ENCODE data around the gene STX3. TPM values are rescaled to one million over a fixed set of nuclear protein-coding genes. Genes with fewer than 3 reads are reported as not detected.
"Not testable (repeated sequence)": the region's sequence is repeated elsewhere in the genome, so short reads cannot be mapped to it uniquely, and the experiment has no call there.

STX3 gene
- polyA plus RNA-seq, 2 donors = 8.9 to 10.6 TPM

DNA sequence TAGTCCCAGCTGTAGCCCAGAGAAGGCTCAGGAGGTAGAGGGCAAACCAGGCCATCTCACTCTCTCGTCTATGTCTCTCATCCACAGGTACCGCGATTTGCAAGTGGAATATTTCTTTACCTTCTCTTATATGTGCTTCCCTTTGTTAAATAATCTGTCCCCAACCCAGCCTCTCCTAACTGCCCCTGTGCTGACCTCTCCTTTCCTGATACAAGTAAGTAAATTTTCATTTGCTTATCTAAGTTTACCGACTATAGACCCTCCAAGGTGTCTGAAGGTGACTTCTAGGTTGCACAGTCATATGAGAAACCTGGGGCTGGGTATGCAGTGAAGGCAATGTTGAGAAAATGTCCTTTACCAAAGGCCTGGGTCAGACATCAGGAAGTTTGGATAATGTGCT, 90.2 kb downstream of the STX3 start, which contains the start of gene CBLIF:
TSS of gene CBLIF (minus strand) at position 101 of the 400 bp plus-strand sequence. CDS start at position 55, 46 bp downstream.
- 50 to 53% methylated on average over 4 of the region's 4 CpGs for WGBS, 2 donors
- Histone ChIP-seq H3K27ac (ENCODE audit: low read depth in 2 of 2, low read length in 1 of 2) (no peak within 1 kb of the TSS), H3K4me3 (ENCODE audit: low read depth in 1 of 2, low read length in 2 of 2) (no peak within 1 kb of the TSS)

DNA sequence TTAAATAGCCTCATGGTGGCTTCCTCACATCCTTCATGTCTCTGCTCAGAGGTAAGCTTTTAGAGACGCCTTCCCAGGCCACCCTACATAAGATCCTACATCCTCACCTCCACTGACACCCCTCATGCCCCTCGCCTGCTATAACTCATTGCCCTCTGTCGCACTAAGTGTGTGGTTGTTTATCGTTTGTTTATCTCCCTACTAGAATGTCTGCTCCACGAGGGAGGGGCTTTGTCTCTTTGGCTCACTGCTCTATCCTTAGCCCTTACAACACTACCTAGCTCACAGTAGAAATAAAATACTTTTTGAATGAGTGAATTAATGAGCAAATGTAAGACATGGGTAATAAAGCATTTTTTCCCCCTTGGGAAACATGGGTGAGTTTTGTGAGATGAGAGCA, 91.4 kb downstream of the STX3 start:
- peaks cover 0 to 2% of the 10 kb centered on the region in 2 donors for H3K4me1 ChIP-seq (ENCODE audit: control insufficient read depth in 2 of 2, insufficient read depth in 2 of 2, low read length in 1 of 2)
- WGBS, 2 donors = 63 to 72% methylated on average over 5 of the region's 5 CpGs
- H3K27ac ChIP-seq (ENCODE audit: low read depth in 2 of 2, low read length in 1 of 2) = no peak overlapping the region
- no peaks in the 10 kb centered on the region for H3K36me3 ChIP-seq (ENCODE audit: control insufficient read depth in 2 of 2, insufficient read depth in 2 of 2, low read length in 1 of 2)
- no peaks in the 10 kb centered on the region for H3K9me3 ChIP-seq (ENCODE audit: control insufficient read depth in 2 of 2, insufficient read depth in 1 of 2, low read depth in 1 of 2, low read length in 1 of 2)
- no peak overlapping the region for H3K4me3 ChIP-seq (ENCODE audit: low read depth in 1 of 2, low read length in 2 of 2)
- H3K27me3 ChIP-seq (ENCODE audit: control insufficient read depth in 1 of 2, insufficient read depth in 2 of 2, low read length in 2 of 2) = no peaks in the 10 kb centered on the region

More for the DNA sequence above, 90.2 kb downstream of the STX3 start, which contains the start of gene CBLIF:
- no peaks in the 10 kb centered on the region for H3K27me3 ChIP-seq (ENCODE audit: control insufficient read depth in 1 of 2, insufficient read depth in 2 of 2, low read length in 2 of 2)
- peaks cover 0 to 2% of the 10 kb centered on the region in 2 donors for H3K4me1 ChIP-seq (ENCODE audit: control insufficient read depth in 2 of 2, insufficient read depth in 2 of 2, low read length in 1 of 2)
- H3K36me3 ChIP-seq (ENCODE audit: control insufficient read depth in 2 of 2, insufficient read depth in 2 of 2, low read length in 1 of 2) = no peaks in the 10 kb centered on the region
- H3K9me3 ChIP-seq (ENCODE audit: control insufficient read depth in 2 of 2, insufficient read depth in 1 of 2, low read depth in 1 of 2, low read length in 1 of 2) = no peaks in the 10 kb centered on the region

DNA sequence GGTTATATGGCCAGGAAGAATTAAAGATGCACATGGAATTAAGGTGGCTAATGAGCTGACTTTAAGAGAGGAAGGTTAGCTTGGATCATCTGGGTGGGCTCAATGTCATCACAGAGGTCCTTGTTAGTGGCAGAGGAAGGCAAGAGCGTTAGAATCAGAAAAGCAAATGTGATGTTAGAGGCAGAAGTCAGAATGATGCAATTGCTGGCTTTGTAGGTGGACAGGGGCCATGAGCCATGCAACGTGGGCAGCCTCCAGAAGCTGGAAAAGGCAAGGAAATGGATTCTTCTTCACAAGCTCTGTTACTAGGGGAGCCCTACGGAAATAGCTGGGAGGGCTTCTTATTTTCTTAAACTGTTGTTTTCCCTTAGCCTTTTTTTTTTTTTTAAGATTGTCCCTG, 92.5 kb downstream of the STX3 start:
- no peaks in the 10 kb centered on the region for H3K9me3 ChIP-seq (ENCODE audit: control insufficient read depth in 2 of 2, insufficient read depth in 1 of 2, low read depth in 1 of 2, low read length in 1 of 2)
- H3K36me3 ChIP-seq (ENCODE audit: control insufficient read depth in 2 of 2, insufficient read depth in 2 of 2, low read length in 1 of 2) = no peaks in the 10 kb centered on the region
- WGBS, 2 donors = 83 to 86% methylated on average over 3 of the region's 3 CpGs
- H3K27ac ChIP-seq (ENCODE audit: low read depth in 2 of 2, low read length in 1 of 2) = no peak overlapping the region
- peaks cover 0 to 2% of the 10 kb centered on the region in 2 donors for H3K4me1 ChIP-seq (ENCODE audit: control insufficient read depth in 2 of 2, insufficient read depth in 2 of 2, low read length in 1 of 2)
- no peaks in the 10 kb centered on the region for H3K27me3 ChIP-seq (ENCODE audit: control insufficient read depth in 1 of 2, insufficient read depth in 2 of 2, low read length in 2 of 2)
- H3K4me3 ChIP-seq (ENCODE audit: low read depth in 1 of 2, low read length in 2 of 2) = no peak overlapping the region

DNA sequence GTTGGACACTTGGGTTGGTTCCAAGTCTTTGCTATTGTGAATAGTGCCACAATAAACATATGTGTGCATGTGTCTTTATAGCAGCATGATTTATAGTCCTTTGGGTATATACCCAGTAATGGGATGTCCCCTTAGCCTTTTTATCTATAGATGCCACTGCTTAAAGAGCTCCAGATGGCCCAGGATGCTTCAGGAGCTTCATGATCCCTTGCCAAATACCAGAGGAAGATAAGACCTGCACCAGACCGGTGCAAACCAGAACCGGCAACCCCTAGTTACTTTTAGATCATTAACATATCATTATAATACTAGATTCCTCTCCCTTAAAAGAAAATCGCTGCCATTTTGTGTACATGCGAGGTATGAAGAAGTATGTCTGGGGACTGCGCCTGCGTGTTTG, 93.3 kb downstream of the STX3 start:
- H3K4me1 ChIP-seq (ENCODE audit: control insufficient read depth in 2 of 2, insufficient read depth in 2 of 2, low read length in 1 of 2); H3K36me3 ChIP-seq (ENCODE audit: control insufficient read depth in 2 of 2, insufficient read depth in 2 of 2, low read length in 1 of 2); H3K4me3 ChIP-seq (ENCODE audit: low read depth in 1 of 2, low read length in 2 of 2); H3K27me3 ChIP-seq (ENCODE audit: control insufficient read depth in 1 of 2, insufficient read depth in 2 of 2, low read length in 2 of 2); H3K9me3 ChIP-seq (ENCODE audit: control insufficient read depth in 2 of 2, insufficient read depth in 1 of 2, low read depth in 1 of 2, low read length in 1 of 2); H3K27ac ChIP-seq (ENCODE audit: low read depth in 2 of 2, low read length in 1 of 2): not testable (repeated sequence)
- 94 to 95% methylated on average over 6 of the region's 6 CpGs for WGBS, 2 donors

DNA sequence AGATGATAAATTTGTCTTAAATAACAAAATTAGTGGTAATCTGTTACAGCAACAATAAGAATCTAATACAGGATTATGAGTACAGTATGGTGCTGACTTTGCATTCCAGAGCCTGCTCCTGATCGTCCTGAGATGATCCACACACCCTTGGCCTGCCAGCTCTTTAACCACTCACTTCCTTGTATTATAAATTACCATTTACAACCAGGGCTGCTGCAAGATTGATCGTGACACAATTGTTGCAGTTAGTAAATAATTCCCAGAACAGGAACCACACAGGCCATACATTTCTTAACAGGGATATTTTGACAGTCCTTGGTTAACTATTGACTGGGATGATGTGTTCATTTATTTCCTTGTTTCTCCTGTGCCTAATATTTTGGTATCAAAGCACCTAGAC, 94.0 kb downstream of the STX3 start:
- Histone ChIP-seq H3K27me3 (ENCODE audit: control insufficient read depth in 1 of 2, insufficient read depth in 2 of 2, low read length in 2 of 2) (no peaks in the 10 kb centered on the region), H3K9me3 (ENCODE audit: control insufficient read depth in 2 of 2, insufficient read depth in 1 of 2, low read depth in 1 of 2, low read length in 1 of 2) (no peaks in the 10 kb centered on the region), H3K36me3 (ENCODE audit: control insufficient read depth in 2 of 2, insufficient read depth in 2 of 2, low read length in 1 of 2) (no peaks in the 10 kb centered on the region), H3K4me1 (ENCODE audit: control insufficient read depth in 2 of 2, insufficient read depth in 2 of 2, low read length in 1 of 2) (peaks cover 0 to 2% of the 10 kb centered on the region in 2 donors), H3K4me3 (ENCODE audit: low read depth in 1 of 2, low read length in 2 of 2) (no peak overlapping the region), H3K27ac (ENCODE audit: low read depth in 2 of 2, low read length in 1 of 2) (no peak overlapping the region)
- 15% methylated on average over 2 of the region's 2 CpGs for WGBS, 2 donors

DNA sequence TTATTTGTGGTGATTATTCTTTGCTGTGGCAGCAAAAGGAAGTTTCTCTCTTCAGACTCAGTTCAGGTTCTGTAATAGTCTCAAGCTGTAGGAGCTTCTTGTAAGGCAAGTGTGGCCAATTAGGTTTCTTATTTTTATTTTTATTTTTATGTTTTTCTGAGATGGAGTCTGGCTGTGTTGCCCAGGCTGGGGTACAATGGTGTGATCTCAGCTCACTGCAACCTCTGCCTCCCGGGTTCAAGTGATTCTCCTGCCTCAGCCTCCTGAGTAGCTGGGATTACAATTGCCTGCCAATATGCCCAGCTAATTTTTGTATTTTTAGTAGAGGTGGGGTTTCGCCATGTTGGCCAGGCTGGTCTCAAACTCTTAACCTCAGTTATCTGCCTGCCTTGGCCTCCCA, 94.4 kb downstream of the STX3 start:
- H3K4me1 ChIP-seq (ENCODE audit: control insufficient read depth in 2 of 2, insufficient read depth in 2 of 2, low read length in 1 of 2); H3K9me3 ChIP-seq (ENCODE audit: control insufficient read depth in 2 of 2, insufficient read depth in 1 of 2, low read depth in 1 of 2, low read length in 1 of 2); H3K27me3 ChIP-seq (ENCODE audit: control insufficient read depth in 1 of 2, insufficient read depth in 2 of 2, low read length in 2 of 2); H3K36me3 ChIP-seq (ENCODE audit: control insufficient read depth in 2 of 2, insufficient read depth in 2 of 2, low read length in 1 of 2); H3K4me3 ChIP-seq (ENCODE audit: low read depth in 1 of 2, low read length in 2 of 2); H3K27ac ChIP-seq (ENCODE audit: low read depth in 2 of 2, low read length in 1 of 2): not testable (repeated sequence)
- 91 to 98% methylated on average over 2 of the region's 2 CpGs for WGBS, 2 donors

DNA sequence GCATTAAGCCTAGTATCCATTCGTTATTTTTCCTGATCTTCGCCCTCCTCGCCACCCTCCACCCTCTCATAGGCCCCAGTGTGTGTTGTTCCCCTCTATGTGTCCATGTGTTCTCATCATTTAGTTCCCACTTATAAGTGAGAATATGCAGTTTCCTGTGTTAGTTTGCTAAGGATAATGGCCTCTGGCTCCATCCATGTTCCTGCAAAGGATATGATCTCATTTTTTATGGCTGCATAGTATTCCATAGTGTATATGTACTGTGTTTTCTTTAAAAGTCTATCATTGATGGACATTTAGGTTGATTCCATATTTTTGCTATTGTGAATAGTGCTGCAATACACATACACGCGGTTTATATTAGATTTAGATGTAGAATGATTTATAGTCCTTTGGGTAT, 96.2 kb downstream of the STX3 start:
- not testable (repeated sequence) for H3K27me3 ChIP-seq (ENCODE audit: control insufficient read depth in 1 of 2, insufficient read depth in 2 of 2, low read length in 2 of 2); H3K4me1 ChIP-seq (ENCODE audit: control insufficient read depth in 2 of 2, insufficient read depth in 2 of 2, low read length in 1 of 2); H3K27ac ChIP-seq (ENCODE audit: low read depth in 2 of 2, low read length in 1 of 2); H3K4me3 ChIP-seq (ENCODE audit: low read depth in 1 of 2, low read length in 2 of 2); H3K9me3 ChIP-seq (ENCODE audit: control insufficient read depth in 2 of 2, insufficient read depth in 1 of 2, low read depth in 1 of 2, low read length in 1 of 2); H3K36me3 ChIP-seq (ENCODE audit: control insufficient read depth in 2 of 2, insufficient read depth in 2 of 2, low read length in 1 of 2)
- 89 to 90% methylated on average over 5 of the region's 5 CpGs for WGBS, 2 donors

DNA sequence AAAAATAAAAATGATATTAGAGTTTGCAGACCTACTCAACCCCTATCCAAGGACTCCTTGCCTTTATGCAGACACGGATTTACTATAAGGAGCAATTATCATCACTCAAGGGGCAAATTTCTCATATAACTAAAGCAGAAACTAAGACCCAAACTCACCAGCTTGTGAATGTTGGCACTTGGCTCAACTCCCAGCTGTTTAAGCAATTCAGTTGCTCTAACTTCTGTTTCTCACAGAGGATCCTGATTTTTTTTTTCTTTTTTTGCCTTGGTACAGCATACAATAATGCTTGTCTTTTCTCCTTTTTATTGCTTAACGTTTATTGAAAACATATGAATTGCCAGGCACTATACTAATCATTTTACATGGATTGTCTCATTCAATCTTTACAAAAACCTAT, 99.7 kb downstream of the STX3 start:
- H3K36me3 ChIP-seq (ENCODE audit: control insufficient read depth in 2 of 2, insufficient read depth in 2 of 2, low read length in 1 of 2) = no peaks in the 10 kb centered on the region
- H3K4me3 ChIP-seq (ENCODE audit: low read depth in 1 of 2, low read length in 2 of 2) = no peak overlapping the region
- 44 to 65% methylated on average over 2 of the region's 2 CpGs for WGBS, 2 donors
- no peaks in the 10 kb centered on the region for H3K27me3 ChIP-seq (ENCODE audit: control insufficient read depth in 1 of 2, insufficient read depth in 2 of 2, low read length in 2 of 2)
- no peaks in the 10 kb centered on the region for H3K4me1 ChIP-seq (ENCODE audit: control insufficient read depth in 2 of 2, insufficient read depth in 2 of 2, low read length in 1 of 2)
- H3K27ac ChIP-seq (ENCODE audit: low read depth in 2 of 2, low read length in 1 of 2) = no peak overlapping the region
- no peaks in the 10 kb centered on the region for H3K9me3 ChIP-seq (ENCODE audit: control insufficient read depth in 2 of 2, insufficient read depth in 1 of 2, low read depth in 1 of 2, low read length in 1 of 2)

Other genes with a start within 250 kb of the STX3 start
- not detected for gene OR4D9, start 243.8 kb upstream of the STX3 start, polyA plus RNA-seq
- 10 to 100 TPM in 1 of 2 donors, 1 to 10 TPM in 1; 7.5 to 13.6 TPM for gene OSBP, start 139.6 kb upstream of the STX3 start, polyA plus RNA-seq
- 10 to 100 TPM in 1 of 2 donors, 1 to 10 TPM in 1; 7.3 to 12.6 TPM for gene PATL1, start 86.3 kb upstream of the STX3 start, polyA plus RNA-seq
- gene OR10V1, start 41.5 kb upstream of the STX3 start, polyA plus RNA-seq = not detected
- gene MRPL16, start 55.4 kb downstream of the STX3 start, polyA plus RNA-seq = 10 to 100 TPM; 44.8 to 58.1 TPM
- under 1 TPM; 0.07 to 0.24 TPM for gene CBLIF, start 90.1 kb downstream of the STX3 start, polyA plus RNA-seq
- gene TCN1, start 111.1 kb downstream of the STX3 start, polyA plus RNA-seq = 10 to 100 TPM in 1 of 2 donors, 1 to 10 TPM in 1; 6.9 to 10.9 TPM
- gene OOSP3, start 123.4 kb downstream of the STX3 start, polyA plus RNA-seq = not detected
- not detected for gene OOSP1, start 183.1 kb downstream of the STX3 start, polyA plus RNA-seq
- gene OOSP4A, start 208.7 kb downstream of the STX3 start, polyA plus RNA-seq = not detected

Measured in esophagus (tissue), 2 donors.